ENCODE data around the gene ZNF436.

GRCh38 chr1:23396380-23396779 is 26.7 kb upstream of the ZNF436 start:
- TF ChIP-seq CTCF (IDR thresholded peaks at IDR 0.05) (no peak), POLR2A (IDR thresholded peaks at IDR 0.05) (no peak)
